ENCODE measurements around the gene PDPR. TPM values are rescaled to one million over a fixed set of nuclear protein-coding genes. Genes with fewer than 3 reads are reported as not detected.
"Not testable (repeated sequence)": the region's sequence is repeated elsewhere in the genome, so short reads cannot be mapped to it uniquely, and the experiment has no call there.

Gene PDPR
- polyA plus RNA-seq, 5 donors: 33.7 to 45.7 (median 35.4) TPM

DNA sequence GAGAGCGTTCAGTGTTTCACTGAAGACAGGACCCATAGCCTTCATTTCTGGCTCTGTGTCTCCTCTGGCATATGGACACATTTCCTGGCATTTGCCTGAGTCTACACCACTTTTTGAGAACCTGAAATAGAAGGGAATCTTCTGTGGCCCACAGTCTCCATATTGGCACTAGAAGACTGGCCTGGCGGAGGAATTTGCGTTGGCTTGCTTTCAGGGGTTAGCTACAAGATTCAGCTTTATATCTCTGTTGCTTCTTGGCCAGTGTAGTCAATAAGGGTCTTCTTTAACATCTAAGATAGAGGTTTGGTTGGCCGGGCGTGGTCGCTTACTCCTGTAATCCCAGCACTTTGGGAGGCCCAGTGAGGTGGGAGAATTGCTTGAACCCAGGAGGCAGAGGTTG is 46.7 kb downstream of the PDPR start:
- DNase-seq: no peak

DNA sequence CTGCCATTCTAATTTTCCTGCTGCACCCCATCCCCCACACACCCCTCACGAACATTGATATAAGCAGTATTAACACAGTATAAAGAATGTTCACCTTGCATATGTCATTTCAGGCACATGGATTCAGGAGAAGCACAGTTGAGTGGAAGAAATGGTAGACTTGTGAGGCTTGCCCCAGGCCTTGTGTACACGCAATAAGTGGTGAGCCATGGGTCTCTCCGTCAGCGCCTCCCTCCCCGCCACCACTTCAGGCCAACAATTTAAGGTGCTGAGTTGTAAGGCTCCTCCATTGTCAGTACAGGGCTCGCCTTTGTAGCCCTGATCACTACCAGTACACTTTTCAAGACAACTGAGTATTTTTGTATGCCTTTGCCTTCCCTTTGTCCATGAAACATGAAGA is 47.2 kb downstream of the PDPR start:
- no peak for DNase-seq

DNA sequence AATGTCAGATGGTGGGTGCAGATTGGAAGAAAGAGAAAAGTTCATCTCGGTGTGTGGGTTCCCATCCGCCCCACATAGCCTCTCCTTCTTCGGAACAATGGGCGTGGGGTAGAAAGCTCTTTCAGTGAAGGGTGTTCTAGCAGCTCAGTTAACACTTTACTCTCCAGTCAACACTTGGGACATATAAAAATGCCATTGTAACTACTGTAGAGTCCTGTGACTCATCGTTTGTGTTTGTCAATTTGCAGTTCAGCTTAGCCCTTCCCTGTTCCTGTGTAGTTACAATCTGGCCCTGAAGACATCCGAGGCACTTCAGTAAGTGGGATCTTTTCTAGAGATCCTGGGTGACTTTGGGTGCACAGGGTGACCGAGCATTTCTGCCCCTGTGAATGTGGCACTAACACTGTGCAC is 47.9 kb downstream of the PDPR start:
- DNase-seq: no peak

DNA sequence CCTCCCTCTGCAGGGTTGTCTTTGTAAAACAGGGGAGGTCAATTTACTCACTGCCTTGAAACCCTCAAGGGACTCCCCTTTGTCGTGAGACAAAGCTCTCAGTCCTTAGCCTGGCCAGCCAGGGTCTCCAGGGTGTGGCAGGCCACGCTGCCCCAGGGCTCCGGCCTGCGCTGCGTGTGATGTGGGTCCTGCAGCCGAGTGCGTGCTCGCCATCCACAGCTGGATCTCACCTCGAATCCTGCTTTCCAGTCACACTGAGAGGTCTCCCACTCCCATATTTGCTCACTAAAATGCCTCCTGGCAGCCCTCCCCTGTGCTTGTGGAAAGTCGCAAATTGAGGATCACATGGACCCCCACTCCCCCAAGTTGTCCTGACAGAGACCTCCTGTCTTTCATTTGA is 49.5 kb downstream of the PDPR start:
- no peak for DNase-seq

DNA sequence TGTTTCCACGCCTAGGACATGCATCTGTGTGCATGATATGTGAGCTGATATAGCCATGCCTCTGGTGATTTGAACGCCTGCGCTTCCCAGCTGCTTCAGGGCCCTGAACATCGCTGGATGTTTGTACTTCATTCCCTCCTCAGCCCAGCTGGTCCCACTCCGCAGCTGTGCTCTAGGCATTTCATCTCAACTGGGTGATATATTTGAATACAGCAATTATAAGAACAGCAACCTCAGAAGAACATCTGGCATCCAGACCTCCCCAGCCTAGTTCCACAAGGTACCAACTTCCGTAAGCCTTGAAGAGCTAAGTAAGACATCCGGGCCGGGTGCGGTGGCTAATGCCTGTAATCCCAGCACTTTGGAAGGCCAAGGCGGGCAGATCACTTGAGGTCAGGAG is 52.6 kb downstream of the PDPR start:
- DNase-seq: not testable (repeated sequence)

DNA sequence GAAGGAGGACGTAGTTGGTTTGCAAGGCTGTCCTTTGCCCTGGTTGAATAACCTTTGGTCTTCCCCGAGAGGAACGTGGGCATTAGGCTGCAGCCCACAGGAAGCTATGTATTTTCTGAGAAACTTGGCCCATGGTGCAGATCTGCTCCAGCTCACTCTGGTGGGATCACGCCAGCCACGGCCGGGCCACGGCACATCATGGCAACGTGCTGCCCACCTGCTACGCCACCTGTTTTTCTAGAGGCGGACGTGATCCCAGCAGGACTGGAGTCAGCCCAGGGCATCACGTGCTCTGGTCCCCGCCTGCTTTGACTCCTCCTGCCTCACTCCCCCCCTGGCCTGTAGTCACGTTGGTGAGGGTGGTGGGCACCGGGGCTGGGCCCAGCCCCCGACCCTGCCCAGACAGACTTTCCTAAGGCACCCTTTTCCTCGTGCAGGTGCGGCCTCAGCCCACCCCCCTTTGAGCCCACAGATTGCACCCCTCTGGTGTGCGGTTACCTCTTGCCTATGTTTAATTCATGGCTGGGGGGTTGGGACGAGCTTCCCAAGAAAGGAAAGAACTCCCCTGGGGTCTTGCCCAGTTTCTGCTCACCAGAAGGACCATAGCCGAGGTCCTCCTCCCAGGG is 59.2 kb downstream of the PDPR start, which contains the start of gene CLEC18C:
CLEC18C (plus strand) TSS at position 576 of the 626 bp plus-strand sequence. CDS start 492 bp downstream, outside the sequence.
- not testable (repeated sequence) for DNase-seq

DNA sequence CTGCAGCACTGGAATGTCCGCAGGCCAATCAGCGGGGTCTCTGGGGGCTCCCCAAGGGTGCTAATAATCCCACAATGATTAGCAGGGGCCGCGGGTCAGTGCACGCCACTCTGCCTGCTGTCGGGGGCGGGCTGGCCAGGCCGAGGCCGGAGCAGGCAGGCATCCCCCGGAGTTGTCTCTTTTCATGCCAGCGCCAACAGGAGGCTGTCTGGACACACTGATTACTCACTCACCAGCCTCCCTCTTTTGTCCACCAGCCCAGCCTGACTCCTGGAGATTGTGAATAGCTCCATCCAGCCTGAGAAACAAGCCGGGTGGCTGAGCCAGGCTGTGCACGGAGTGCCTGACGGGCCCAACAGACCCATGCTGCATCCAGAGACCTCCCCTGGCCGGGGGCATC is 59.8 kb downstream of the PDPR start:
- not testable (repeated sequence) for DNase-seq

DNA sequence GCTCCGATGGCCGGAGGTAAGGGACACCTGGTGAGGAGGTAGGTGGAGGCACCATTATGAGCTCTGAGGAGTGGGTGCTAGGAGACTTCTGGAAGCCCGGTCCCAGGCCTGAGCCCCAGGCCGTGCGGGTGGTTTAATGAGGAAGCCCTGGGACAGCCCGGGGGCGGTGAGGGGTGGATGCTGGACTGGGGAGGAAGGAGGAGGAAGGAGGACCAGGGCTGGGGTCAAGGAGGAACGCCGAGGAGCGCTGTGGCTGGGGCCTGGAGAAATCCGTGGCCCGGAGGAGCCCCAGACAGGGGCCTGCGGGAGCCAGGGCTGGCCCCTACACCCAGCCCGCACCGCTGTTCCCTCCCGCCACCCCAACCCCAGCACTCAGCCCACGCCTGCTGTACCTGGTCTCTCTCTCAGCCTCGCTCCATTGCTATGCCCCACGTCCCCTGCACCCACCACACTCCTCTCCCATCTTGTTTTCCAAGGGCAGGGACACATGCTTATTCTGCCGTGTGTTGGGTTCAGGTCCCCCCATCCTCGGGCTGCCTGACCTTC is 60.3 kb downstream of the PDPR start:
- DNase-seq: not testable (repeated sequence)

DNA sequence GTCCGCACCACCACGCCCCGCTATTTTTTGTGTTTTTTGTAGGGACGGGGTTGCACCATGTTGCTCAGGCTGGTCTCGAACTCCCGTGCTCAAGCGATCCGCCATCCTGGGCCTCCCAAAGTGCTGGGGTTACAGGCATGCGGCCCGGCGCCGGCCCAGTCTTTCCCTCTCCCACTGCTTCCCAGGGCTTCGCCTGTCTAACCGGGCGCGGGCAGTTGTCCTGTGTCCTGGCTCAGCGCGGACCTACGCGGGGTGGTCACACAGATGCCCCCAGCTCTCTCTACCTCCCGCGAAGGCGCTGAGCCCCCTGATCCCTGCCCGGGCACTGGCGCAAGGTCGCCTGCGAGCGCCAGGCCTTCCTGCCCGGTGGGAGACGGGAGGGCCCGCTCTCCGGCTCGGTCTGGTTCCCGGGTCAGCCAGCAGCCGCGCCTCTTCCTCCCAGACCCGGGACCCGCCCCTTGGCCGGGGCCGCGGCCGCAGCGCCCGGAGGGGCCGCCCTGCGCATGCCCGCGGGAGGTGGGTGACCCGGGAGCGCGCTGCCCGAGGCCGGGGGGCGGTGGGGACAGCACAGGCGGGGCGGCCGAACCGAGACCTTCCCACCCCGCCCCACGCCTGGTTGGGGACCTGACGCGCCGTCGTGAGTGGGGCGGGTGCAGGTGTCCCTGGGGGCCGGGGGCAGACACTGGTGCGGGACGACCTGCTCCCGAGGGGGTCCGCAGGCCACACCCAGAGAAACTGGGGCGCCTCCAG is 73.9 kb downstream of the PDPR start:
- DNase-seq: not testable (repeated sequence)

DNA sequence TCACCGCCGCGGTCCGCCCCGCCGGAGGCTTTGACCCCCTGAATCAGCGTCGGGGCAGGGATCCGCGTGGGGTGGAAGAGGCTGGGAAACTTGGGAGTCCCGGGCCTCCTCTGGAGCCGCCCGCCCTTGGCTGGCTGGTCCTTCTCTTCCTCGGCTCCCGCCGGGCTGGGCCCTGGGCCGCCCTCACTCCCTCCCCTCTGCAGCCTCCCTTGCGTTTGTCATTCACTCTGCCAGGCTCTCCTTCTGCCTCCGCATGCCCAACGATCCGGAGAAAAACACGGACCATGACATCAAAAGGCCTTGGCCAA is 74.4 kb downstream of the PDPR start:
- not testable (repeated sequence) for DNase-seq

DNA sequence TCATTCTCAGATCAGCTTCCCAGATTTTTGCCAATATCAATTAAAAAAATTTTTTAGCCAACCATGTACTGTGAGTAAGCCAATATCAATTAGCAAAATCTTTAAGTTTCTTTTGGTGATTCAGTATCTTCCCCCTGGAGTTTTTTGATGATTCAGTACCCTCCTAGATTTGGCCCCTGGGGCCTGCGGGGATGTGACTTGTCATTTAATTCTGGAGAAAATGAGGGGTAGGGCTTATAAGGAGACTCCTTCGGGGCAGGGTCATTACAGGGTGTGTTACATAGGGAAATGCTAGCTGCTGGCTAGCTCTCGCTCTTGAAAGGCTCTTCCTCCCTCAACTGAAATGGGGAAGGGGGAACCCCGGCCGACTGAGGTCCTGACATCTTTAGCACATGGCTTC is 76.4 kb downstream of the PDPR start:
- not testable (repeated sequence) for DNase-seq

DNA sequence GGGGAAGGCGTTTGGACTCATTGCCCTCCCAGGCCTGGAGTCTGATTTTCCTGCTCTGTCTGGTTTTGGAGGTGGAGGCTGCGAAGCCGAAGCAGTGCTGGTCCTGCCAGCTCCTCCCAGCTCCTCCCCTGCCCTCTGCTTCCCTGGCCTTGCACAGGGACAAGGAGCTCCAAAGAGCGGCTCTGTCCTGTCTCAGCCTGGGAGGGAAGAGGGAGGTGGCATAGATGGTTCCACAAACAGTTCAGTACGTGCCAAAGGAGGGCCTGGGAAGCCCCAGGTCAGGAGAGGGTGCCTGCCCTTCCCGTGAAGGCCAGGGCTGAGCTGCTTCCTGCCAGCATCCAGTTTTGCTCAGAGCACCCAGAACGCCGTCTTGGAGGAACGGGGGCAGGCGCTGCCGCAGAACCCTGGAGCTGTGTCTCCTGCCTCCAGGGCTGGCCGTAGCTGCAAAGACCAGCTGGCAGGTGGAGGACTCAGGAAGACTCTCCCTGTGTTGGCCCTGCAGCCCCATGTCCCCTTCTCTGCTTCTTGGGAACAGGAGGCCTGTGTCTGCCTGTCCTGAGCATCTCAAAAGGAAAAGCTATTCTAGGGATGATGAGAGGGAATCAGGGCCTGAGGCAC is 82.7 kb downstream of the PDPR start:
- not testable (repeated sequence) for DNase-seq

DNA sequence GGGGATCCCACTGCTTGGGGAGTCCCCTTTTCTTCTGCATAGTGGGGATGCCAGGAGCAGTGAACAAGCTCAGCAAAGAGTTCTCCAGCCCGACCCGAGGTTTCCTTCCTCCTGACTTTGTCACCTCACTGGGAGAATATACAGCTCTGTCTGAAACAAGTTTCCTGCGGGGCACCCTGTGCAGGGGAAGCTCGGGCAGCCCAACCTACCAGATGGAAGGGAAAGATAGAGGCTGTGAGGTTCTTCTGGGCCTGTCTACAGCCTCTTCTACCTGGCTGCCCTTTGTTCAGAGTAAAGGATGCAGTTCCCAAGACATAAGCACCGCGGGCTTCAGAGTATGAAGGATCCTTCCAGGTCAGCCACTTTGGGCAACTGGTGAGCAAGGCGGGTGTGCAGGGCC is 83.5 kb downstream of the PDPR start:
- DNase-seq: not testable (repeated sequence)

DNA sequence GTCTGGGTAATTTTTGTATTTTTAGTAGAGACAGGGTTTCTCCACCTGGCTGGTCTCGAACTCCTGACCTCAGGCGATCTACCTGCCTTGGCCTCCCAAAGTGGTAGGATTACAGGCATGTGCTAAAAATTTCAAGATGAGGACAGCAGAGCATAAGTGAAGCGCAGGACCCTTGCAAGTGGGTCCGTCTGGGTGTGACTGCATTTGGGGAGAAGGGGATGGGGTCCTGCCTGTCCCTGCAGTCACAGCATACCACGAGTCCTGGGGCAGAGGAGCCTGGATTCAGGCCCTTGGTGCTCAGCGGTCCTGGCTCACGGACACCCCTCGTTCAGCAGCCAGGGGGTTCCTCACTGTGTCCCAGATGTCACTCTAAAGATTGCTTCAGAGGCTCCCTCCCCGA is 84.1 kb downstream of the PDPR start:
- DNase-seq: not testable (repeated sequence)

DNA sequence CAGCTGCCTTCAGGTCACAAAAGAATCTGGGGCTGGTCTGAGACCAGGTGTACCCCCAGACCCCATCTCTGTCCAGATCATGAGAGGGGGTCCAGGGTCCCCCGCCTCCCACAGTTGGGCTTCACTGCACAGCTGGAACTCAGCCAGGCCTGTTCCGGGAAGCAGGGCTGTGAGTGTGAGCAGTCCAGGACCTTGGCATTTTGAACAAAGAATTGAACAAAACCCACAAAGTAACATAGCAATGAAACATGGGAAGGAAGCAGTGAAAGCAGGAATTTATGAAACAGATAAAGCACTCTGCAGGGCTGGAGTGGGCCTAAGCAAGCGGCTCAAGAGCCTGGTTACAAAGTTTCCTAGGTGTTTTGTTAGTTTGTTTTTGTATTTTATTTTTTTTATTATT is 84.5 kb downstream of the PDPR start:
- peak; percentile 7 to 10 for DNase-seq

DNA sequence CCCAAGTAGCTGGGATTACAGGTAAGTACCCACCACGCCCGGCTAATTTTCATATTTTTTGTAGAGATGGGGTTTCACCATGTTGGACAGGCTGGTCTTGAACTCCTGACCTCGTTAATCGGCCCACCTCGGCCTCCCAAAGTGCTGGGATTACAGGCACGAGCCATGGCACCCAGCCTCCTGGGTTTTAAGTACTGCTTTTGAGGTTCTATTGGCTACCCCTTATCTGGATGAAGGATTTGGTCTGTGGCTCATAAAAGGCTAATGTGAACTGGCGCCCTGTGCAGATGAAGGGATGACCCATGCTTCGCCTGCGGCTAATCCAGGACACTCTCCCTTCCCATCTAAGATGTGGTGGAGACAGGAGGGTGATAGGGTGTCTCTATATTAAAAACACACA is 85.0 kb downstream of the PDPR start:
- not testable (repeated sequence) for DNase-seq

DNA sequence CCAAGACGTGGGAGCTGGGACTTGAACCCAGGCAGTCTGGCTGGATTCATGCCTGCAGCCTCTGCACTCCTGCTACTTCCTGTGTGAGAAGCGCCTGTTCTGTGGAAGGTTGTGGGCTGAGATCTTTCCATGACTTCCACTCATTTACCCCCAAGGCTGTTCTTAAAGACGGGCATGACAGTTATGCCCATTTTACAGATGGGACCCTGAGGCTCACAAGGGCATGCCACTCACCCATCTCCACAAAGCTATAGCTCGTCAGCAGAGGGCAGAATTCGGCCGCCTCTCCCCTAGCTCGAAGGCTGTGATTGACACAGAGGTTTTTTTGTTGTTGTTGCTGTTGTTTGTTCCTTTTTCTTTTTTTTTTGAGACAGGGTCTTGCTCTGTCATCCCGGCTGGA is 85.9 kb downstream of the PDPR start:
- DNase-seq: not testable (repeated sequence)

DNA sequence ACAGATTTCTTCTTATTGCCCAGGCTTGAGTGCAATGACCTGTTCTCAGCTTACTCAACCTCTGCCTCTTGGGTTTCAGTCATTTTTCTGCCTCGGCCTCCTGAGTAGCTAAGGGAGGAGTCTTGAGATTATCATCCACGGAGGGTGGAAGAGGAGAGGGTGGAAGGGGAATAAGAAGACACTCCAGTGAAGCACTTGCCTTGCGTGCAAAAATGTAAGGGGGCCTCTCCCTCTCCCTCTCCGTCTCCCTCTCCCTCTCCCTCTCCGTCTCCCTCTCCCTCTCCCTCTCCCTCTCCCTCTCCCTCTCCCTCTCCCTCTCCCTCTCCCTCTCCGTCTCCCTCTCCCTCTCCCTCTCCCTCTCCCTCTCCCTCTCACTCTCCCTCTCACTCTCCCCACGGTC is 89.4 kb downstream of the PDPR start:
- not testable (repeated sequence) for DNase-seq

DNA sequence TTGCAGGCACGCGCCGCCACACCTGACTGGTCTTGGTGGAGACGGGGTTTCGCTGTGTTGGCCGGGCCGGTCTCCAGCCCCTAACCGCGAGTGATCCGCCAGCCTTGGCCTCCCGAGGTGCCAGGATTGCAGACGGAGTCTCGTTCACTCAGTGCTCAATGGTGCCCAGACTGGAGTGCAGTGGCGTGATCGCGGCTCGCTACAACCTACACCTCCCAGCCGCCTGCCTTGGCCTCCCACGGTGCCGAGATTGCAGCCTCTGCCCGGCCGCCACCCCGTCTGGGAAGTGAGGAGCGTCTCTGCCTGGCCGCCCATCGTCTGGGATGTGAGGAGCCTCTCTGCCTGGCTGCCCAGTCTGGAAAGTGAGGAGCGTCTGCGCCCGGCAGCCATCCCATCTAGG is 89.9 kb downstream of the PDPR start:
- DNase-seq: not testable (repeated sequence)

DNA sequence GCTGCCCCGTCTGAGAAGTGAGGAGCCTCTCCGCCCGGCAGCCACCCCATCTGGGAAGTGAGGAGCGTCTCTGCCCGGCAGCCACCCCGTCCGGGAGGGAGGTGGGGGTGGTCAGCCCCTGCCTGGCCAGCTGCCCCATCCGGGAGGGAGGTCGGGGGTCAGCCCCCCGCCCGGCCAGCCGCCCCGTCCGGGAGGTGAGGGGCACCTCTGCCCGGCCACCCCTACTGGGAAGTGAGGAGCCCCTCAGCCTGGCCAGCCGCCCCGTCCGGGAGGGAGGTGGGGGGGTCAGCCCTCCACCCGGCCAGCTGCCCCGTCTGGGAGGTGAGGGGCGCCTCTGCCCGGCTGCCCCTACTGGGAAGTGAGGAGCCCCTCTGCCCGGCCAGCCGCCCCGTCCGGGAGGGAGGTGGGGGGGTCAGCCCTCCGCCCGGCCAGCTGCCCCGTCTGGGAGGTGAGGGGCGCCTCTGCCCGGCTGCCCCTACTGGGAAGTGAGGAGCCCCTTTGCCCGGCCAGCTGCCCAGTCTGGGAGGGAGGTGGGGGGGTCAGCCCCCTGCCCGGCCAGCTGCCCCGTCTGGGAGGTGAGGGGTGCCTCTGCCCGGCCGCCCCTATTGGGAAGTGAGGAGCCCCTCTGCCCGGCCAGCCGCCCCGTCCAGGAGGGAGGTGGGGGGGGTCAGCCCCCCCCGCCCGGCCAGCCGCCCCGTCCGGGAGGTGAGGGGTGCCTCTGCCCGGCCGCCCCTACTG is 90.7 kb downstream of the PDPR start:
- DNase-seq: not testable (repeated sequence)

DNA sequence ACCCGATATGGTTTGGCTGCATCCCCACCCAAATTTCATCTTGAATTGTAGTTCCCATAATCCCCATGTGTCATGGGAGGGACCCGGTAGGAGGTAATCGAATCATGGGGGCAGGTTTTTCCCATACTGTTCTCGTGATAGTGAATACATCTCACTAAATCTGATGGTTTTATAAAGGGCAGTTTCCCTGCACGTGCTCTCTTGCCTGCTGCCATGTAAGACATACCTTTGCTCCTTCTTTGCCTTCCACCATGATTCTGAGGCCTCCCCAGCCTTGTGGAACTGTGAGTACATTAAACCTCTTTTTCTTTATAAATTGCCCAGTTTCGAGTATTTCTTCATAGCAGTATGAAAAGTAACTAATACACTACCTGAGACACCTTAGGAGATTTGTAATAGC is 92.2 kb downstream of the PDPR start:
- DNase-seq: not testable (repeated sequence)

Data from right lung (tissue), 5 donors.